K562 (cell line): ENCODE results near the gene EFCAB8. TPM values are rescaled to one million over a fixed set of nuclear protein-coding genes. Genes with fewer than 3 reads are reported as not detected.

Source experiments
- ATAC-seq: fragments of 200-7000 bp; cut with Tn5 transposase; 3 replicates; pipeline ENCODE4 v1.9.1; 2020; ENCODE audit warnings: moderate library complexity
- BruUV-seq: library from RNA; stranded (reverse); fragments of 400-500 nt; replicated peaks from 2 replicates; lab custom pipeline; 2021; lab: Mats Ljungman, UMichigan
- CTCF ChIA-PET: fragments of 300-600 bp; formaldehyde crosslinking; extraction: SDS; loops from one replicate; lab custom pipeline; 2021; ENCODE audit warnings: low intra/inter-chr PET ratio; lab: Yijun Ruan, JAX
- POLR2A ChIA-PET: fragments of 300-600, 350-650 bp; sonication (Branson Sonifier 250); formaldehyde crosslinking; extraction: SDS; loops from one replicate; lab custom pipeline; 2021; ENCODE audit warnings: antibody characterized with exemption, inconsistent platforms; lab: Yijun Ruan, JAX
- DNase-seq, 4 experiments: peaks; one replicate each; pipeline versions ENCODE4 v3.0.0 to v3.0.0-alpha.2; 2011 to 2018; ENCODE audit warnings: low spot score in 3 of 4, mixed read lengths in 3 of 4; ENCODE audit errors: extremely low read depth in 1 of 4
- FAIRE-seq: peaks from 2 replicates; lab custom pipeline; 2011; peaks lifted over from hg19 to GRCh38; lab: Jason Lieb, UNC
- H2AFZ ChIP-seq: 2 replicates; pipeline ENCODE4 v1.6.0; 2011; ENCODE audit warnings: low read depth, low read length, control low read depth, inconsistent platforms
- H3K27ac ChIP-seq: fragments of 200-600 bp; 3 replicates; pipeline ENCODE4 v1.8.0; 2011; ENCODE audit warnings: low read depth, mild to moderate bottlenecking, control low read depth, inconsistent platforms, low read length, moderate library complexity, mixed read lengths; ENCODE audit errors: extremely low read depth
- H3K27me3 ChIP-seq, 2 experiments: fragments of 300-600 bp in 1 of 2; 2 replicates in 1 of 2; 3 replicates in 1 of 2; pipeline versions ENCODE4 v1.6.0 to v1.8.0; 2011; ENCODE audit warnings: inconsistent platforms in 2 of 2, low read length in 2 of 2, mild to moderate bottlenecking in 1 of 2, mixed read lengths in 1 of 2, moderate library complexity in 1 of 2; ENCODE audit not compliant: control insufficient read depth in 2 of 2, insufficient read depth in 2 of 2
- H3K36me3 ChIP-seq: fragments of 300-600 bp; 3 replicates; pipeline ENCODE4 v1.8.0; 2011; ENCODE audit warnings: mild to moderate bottlenecking, low read length, inconsistent platforms; ENCODE audit not compliant: control insufficient read depth, insufficient read depth
- H3K4me1 ChIP-seq, 2 experiments: fragments of 200-600 bp in 1 of 2; replicated peaks in 1 of 2; 2 replicates in 1 of 2; 3 replicates in 1 of 2; pipeline versions ENCODE4 v1.5.1 to v1.8.0; 2011; ENCODE audit warnings: inconsistent platforms in 2 of 2, low read length in 2 of 2, mild to moderate bottlenecking in 1 of 2, mixed read lengths in 1 of 2, moderate library complexity in 1 of 2; ENCODE audit not compliant: control insufficient read depth in 2 of 2, insufficient read depth in 2 of 2
- H3K4me2 ChIP-seq: 2 replicates; pipeline ENCODE4 v1.6.1; 2011; ENCODE audit warnings: low read length, control low read depth, inconsistent platforms, mixed read lengths; ENCODE audit not compliant: insufficient read depth
- H3K4me3 ChIP-seq: fragments of 200-600 bp; sonication (generic), shearing (Covaris generic); 2 replicates; pipeline ENCODE4 v1.5.1; 2016; ENCODE audit warnings: control low read depth, inconsistent platforms
- H3K79me2 ChIP-seq: fragments of 200-600 bp; 3 replicates; pipeline ENCODE4 v1.8.0; 2011; ENCODE audit warnings: low read length, inconsistent platforms; ENCODE audit not compliant: control insufficient read depth, insufficient read depth
- H3K9ac ChIP-seq, 2 experiments: 2 replicates each; pipeline versions ENCODE4 v1.6.0 to v1.6.1; 2011; ENCODE audit warnings: low read depth in 2 of 2, low read length in 2 of 2, control low read depth in 1 of 2, inconsistent platforms in 1 of 2, mild to moderate bottlenecking in 1 of 2, mixed read lengths in 1 of 2; ENCODE audit not compliant: insufficient read depth in 1 of 2
- H3K9me1 ChIP-seq: one replicate; pipeline ENCODE4 v1.6.0; 2011; ENCODE audit warnings: inconsistent platforms, mild to moderate bottlenecking, low read length, moderate library complexity; ENCODE audit not compliant: control insufficient read depth, insufficient read depth
- H3K9me3 ChIP-seq: replicated peaks from 2 replicates; pipeline ENCODE4 v1.5.1; 2011; ENCODE audit warnings: low read depth, low read length, inconsistent platforms; ENCODE audit not compliant: control insufficient read depth, insufficient read depth
- H4K20me1 ChIP-seq: replicated peaks from 2 replicates; pipeline ENCODE4 v1.6.1; 2011; ENCODE audit warnings: low read length, inconsistent platforms, mixed read lengths; ENCODE audit not compliant: control insufficient read depth, insufficient read depth
- MGA ChIP-seq: fragments of 450-650 bp; IDR thresholded peaks from 2 replicates; pipeline ENCODE4 v1.6.1; 2016; ENCODE audit warnings: mild to moderate bottlenecking, moderate library complexity
- RERE ChIP-seq: sonication (generic); formaldehyde crosslinking; IDR thresholded peaks from 2 replicates; pipeline ENCODE4 v1.8.0; 2023; ENCODE audit warnings: missing genetic modification reagents, mild to moderate bottlenecking, borderline replicate concordance
- ZKSCAN1 ChIP-seq: fragments of 150-350 bp; IDR thresholded peaks from 2 replicates; pipeline ENCODE4 v1.6.1; 2016; ENCODE audit warnings: low read depth, low read length
- WGBS: fragments of 100-300 bp; shearing (Covaris generic); methylation state at CpG from one replicate; pipeline ENCODE4 v1.1.6; 2016; ENCODE audit warnings: low coverage, mixed read lengths; ENCODE audit not compliant: insufficient coverage; ENCODE audit errors: missing lambda C conversion rate; 5-methylcytosine and 5-hydroxymethylcytosine counted together
- in situ Hi-C: fragments of 300-500 bp; cut with MboI; formaldehyde crosslinking; loops from 4 replicates; pipeline ENCODE4 v1.15.0; 2018; ENCODE audit warnings: inconsistent platforms, mixed read lengths
- intact Hi-C: fragments of 100-400 bp; cut with micrococcal nuclease; formaldehyde crosslinking; loops from 2 replicates; pipeline ENCODE4 v1.14.2; 2022
- polyA plus RNA-seq, 8 experiments: library from polyadenylated mRNA; depleted of rRNA in 4 of 8; stranded (reverse) in 5 of 8; unstranded in 3 of 8; fragments of >200 nt; fragmentation: Nextera tagmentation in 2 of 8; fragmentation: Illumina TruSeq in 1 of 8; extraction: Ambion mirVana in 2 of 8; extraction: Trizol in 1 of 8; gene quantifications; 2 replicates each; pipeline versions ENCODE4 v1.2.1 to v1.2.3, GENCODE V29; 2011 to 2014; ENCODE audit warnings: inconsistent platforms in 1 of 8, missing spikeins in 1 of 8
- total RNA-seq, 7 experiments: library from RNA; depleted of rRNA in 6 of 7; stranded (reverse); fragments of >200 nt in 6 of 7; fragmentation: Illumina TruSeq in 2 of 7; extraction: Trizol in 2 of 7; gene quantifications; 2 replicates each; pipeline versions ENCODE4 v1.2.1 to v1.2.3, GENCODE V29; 2011 to 2021; ENCODE audit warnings: low replicate concordance in 1 of 7

EFCAB8 gene
- total and polyA plus RNA-seq, 9 of the 15 experiments (the other 6 are each of a cell fraction or from before 2014, with no cell fraction given) = 0.03 to 0.18 (median 0.11) TPM; not detected in 6

GRCh38 chr20:32858189-32858588 is 534 bp upstream of the EFCAB8 start (continued):
- TF ChIP-seq RERE (CRISPR knock-in tag) (no peak), ZKSCAN1 (no peak)

- no peak for ATAC-seq
- H3K9me3 ChIP-seq = no peaks in the 10 kb centered on the region
- ChIA-PET POLR2A (interaction anchor here (0.7 kb wide), 1 partner anchor 673 kb away, joined by 4 read pairs; no protein-coding TSS in a partner anchor), CTCF (no interaction called here)
- DNase-seq = no peak
- H3K79me2 ChIP-seq = no peaks in the 10 kb centered on the region
- in situ Hi-C loops (no loop called here), intact Hi-C loops (no loop called here)
- no peak overlapping the region for H3K4me2 ChIP-seq
- no peak overlapping the region for H3K9ac ChIP-seq
- FAIRE-seq = no peak
- WGBS = 69% methylated on average over 7 of the region's 7 CpGs
- peaks cover 12% of the 10 kb centered on the region; the same call in 2 of the 3 replicates for H3K36me3 ChIP-seq
- peaks cover 3% of the 10 kb centered on the region; the same call in 1 of the 2 replicates for H4K20me1 ChIP-seq
- BruUV-seq = no TSS peak
- no peak overlapping the region for H3K4me3 ChIP-seq
- no peaks in the 10 kb centered on the region for H3K9me1 ChIP-seq
- H3K27ac ChIP-seq = no peak overlapping the region
- H2AFZ ChIP-seq = no peak overlapping the region
- H3K4me1 ChIP-seq = peaks cover 0 to 2% of the 10 kb centered on the region in 2 experiments; a peak in 2 of 5 replicates
- peaks cover 3 to 13% of the 10 kb centered on the region in 2 experiments; a peak in 3 of 5 replicates for H3K27me3 ChIP-seq
- no peak for TF ChIP-seq MGA
These were observed 2.7 kb downstream of the EFCAB8 start for GRCh38 chr20:32861446-32861845.
